Activated naive CD4-positive, alpha-beta T cell treated with anti-CD3 and anti-CD28 coated beads for 36 hours (primary cell): ENCODE data around the gene SMIM20. TPM values are rescaled to one million over a fixed set of nuclear protein-coding genes. Genes with fewer than 3 reads are reported as not detected.

ENCODE experiments used
- CTCF ChIA-PET: fragments of 350-600 bp; sonication (Branson Sonifier 250); formaldehyde crosslinking; loops from one replicate; lab custom pipeline; 2021; ENCODE audit warnings: antibody characterized with exemption; lab: Charles Lee
- DNase-seq: peaks from one replicate; pipeline ENCODE4 v3.0.0-alpha.2; 2020
- H3K27ac Mint-ChIP-seq: one replicate; pipeline ENCODE4 v1.8.0; 2021; ENCODE audit warnings: mild to moderate bottlenecking, mixed read lengths
- H3K27me3 Mint-ChIP-seq: one replicate; pipeline ENCODE4 v1.8.0; 2021; ENCODE audit warnings: low read depth, mixed read lengths
- H3K36me3 Mint-ChIP-seq: one replicate; pipeline ENCODE4 v1.8.0; 2021; ENCODE audit warnings: low read depth, mixed read lengths
- H3K4me1 Mint-ChIP-seq: one replicate; pipeline ENCODE4 v1.8.0; 2021; ENCODE audit warnings: low read depth, mixed read lengths
- H3K4me3 Mint-ChIP-seq: one replicate; pipeline ENCODE4 v1.8.0; 2021; ENCODE audit warnings: mild to moderate bottlenecking, moderate library complexity, mixed read lengths
- H3K9me3 Mint-ChIP-seq: one replicate; pipeline ENCODE4 v1.8.0; 2021; ENCODE audit warnings: mixed read lengths
- intact Hi-C: fragments of 100-400 bp; cut with micrococcal nuclease; formaldehyde crosslinking; loops from one replicate; pipeline ENCODE4 v1.15.1; 2023
- total RNA-seq, 2 experiments: library from RNA; stranded (reverse); gene quantifications; one replicate each; pipeline ENCODE4 v1.2.3, GENCODE V29; 2021

SMIM20 gene
- total RNA-seq, 2 experiments from 2014 or later, result 28.1 to 33.2 TPM

DNA sequence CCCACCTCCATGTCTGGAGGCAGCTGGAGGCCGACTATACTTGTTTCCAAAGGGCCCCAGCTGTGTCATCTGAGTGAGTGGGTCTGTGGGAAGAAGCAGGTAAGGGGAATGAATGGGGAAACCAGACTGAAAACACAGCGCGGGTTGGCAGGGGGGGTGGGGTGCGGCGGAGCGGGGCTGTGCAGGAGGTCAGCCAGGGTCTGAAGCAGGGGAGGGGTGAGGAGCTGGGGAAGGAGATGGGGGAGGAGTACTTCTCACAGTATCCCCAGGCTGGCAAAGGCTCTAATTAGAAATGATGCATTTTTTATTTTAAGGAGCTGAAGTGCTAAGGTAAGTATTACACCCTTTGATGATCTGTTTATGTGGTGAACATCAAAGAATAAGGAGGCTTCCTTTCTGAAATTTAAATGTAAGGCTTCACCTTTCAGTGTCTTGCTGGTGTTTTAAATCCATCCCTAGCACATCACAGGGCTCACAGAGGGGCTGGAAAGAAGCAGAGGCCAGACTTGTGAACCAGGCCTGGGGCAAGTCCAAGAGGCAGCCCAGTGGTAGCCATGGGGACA lies 37.5 kb downstream of the SMIM20 start:
- intact Hi-C loops, result no loop called here
- CTCF ChIA-PET, result interaction anchor here (1.3 kb wide), 1 partner anchor 36 kb away, joined by 5 read pairs; no protein-coding TSS in a partner anchor
- Mint-ChIP-seq H3K36me3 (no peaks in the 10 kb centered on the region), H3K9me3 (no peaks in the 10 kb centered on the region), H3K27ac (no peak overlapping the region), H3K27me3 (peaks cover 25% of the 10 kb centered on the region), H3K4me1 (peaks cover 12% of the 10 kb centered on the region), H3K4me3 (no peak overlapping the region)
- no peak for DNase-seq

DNA sequence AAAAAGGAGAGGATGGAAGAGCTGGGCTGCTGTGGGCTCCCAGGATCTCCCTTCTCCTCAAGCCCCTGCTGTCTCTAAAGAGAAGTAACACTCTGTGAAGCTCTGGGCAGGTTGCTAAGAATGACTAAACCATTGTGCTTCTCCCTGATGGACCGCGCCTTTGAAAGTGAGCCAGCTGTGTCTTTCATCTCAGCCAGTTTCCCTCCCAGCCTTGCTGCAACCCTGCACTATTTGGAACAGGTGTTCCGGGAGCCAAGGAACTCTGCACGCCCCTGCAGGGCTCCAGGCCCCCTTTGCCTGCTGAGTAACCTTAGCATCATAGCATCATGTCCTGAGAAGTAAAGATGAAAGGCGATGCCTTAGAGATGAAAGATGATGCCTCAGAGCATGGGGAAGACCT lies 39.7 kb downstream of the SMIM20 start:
- no peak overlapping the region for H3K4me3 Mint-ChIP-seq
- no peaks in the 10 kb centered on the region for H3K9me3 Mint-ChIP-seq
- peaks cover 22% of the 10 kb centered on the region for H3K27me3 Mint-ChIP-seq
- H3K27ac Mint-ChIP-seq, result no peak overlapping the region
- no peak for DNase-seq
- intact Hi-C loops, result no loop called here
- peaks cover 12% of the 10 kb centered on the region for H3K4me1 Mint-ChIP-seq
- CTCF ChIA-PET, result interaction anchor here (0.9 kb wide), 1 partner anchor 34 kb away, joined by 3 read pairs; no protein-coding TSS in a partner anchor
- H3K36me3 Mint-ChIP-seq, result no peaks in the 10 kb centered on the region

DNA sequence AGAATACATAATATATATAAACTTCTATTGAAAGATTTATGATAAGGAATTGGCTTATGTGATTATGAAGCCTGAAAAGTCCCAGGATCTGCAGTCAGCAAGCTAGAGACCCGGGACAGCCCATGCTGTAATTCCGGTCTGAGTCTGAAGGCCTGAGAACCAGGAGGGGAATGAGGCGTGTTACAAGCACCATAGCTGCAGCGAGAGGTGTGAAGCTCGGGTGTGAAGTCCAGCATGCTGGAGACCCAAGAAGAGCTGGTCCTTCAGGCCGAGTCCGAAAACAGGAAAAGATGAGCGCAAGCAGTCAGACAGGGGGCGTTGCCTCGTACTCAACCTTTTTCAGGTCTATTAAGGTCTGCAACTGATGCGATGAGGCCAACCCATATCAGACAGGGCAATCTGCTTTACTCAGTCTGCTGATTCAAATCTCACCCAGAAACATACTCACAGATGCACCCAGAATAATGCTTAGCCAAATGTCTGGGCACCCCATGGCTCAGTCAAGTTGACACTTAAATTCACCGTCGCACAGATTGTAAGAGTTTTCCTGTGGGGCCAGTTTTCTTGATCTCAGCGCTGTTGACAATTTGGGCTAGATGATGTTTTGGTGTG lies 40.4 kb downstream of the SMIM20 start:
- Mint-ChIP-seq H3K4me1 (peaks cover 12% of the 10 kb centered on the region), H3K36me3 (no peaks in the 10 kb centered on the region), H3K4me3 (no peak overlapping the region), H3K27ac (no peak overlapping the region), H3K9me3 (no peaks in the 10 kb centered on the region), H3K27me3 (peaks cover 19% of the 10 kb centered on the region)
- DNase-seq, result no peak
- CTCF ChIA-PET, result interaction anchor here (0.9 kb wide), 1 partner anchor 34 kb away, joined by 3 read pairs; no protein-coding TSS in a partner anchor
- intact Hi-C loops, result no loop called here

DNA sequence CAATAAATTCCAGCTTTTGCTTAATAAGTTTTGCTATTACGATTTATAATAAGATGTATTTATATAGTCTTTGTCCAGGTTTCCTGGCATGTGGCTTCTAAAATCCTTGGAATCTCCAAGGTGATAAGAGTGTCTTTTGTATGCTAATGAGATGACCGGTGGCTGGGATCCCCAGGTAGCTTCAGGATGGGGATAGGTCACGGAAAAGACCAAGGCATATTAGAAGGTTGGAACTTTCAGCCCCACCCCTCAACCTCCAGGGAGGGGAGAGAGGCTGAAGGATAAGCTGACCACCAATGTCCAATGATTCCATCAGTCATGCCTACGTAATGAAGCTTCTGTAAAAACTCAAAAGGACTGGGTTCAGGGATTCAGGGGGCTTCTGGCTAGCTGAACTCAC lies 41.7 kb downstream of the SMIM20 start:
- Mint-ChIP-seq H3K36me3 (no peaks in the 10 kb centered on the region), H3K4me3 (no peak overlapping the region), H3K27ac (no peak overlapping the region), H3K27me3 (peaks cover 11% of the 10 kb centered on the region), H3K4me1 (peaks cover 10% of the 10 kb centered on the region), H3K9me3 (no peaks in the 10 kb centered on the region)
- CTCF ChIA-PET, result interaction anchor here (0.8 to 1.0 kb wide), 2 partner anchors 375 to 424 kb away, joined by 3 to 4 read pairs; no protein-coding TSS in a partner anchor
- intact Hi-C loops, result no loop called here
- DNase-seq, result no peak

DNA sequence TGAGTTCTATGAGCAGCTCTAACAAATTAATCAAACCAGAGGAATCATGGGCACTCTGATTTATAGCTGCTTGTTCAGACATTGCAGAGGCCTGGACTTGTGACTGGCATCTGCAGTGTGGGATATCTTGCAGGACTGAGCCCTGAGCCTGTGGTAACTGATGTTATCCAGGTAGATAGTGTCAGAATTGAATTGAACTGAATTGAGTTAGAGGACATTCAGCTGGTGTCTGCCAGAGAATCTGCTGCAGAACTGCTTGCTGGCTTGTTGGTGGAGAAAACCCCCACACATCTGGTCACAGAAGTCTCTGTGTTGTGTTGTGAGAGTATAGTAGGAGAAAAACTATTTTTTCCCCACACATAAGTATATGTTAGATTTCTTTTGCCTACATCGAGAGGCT lies 42.2 kb downstream of the SMIM20 start:
- no peak overlapping the region for H3K4me3 Mint-ChIP-seq
- H3K4me1 Mint-ChIP-seq, result peaks cover 6% of the 10 kb centered on the region
- CTCF ChIA-PET, result interaction anchor here (1.0 kb wide), 1 partner anchor 375 kb away, joined by 4 read pairs; no protein-coding TSS in a partner anchor
- intact Hi-C loops, result no loop called here
- no peak overlapping the region for H3K27ac Mint-ChIP-seq
- no peaks in the 10 kb centered on the region for H3K9me3 Mint-ChIP-seq
- DNase-seq, result no peak
- no peaks in the 10 kb centered on the region for H3K36me3 Mint-ChIP-seq
- peaks cover 11% of the 10 kb centered on the region for H3K27me3 Mint-ChIP-seq

DNA sequence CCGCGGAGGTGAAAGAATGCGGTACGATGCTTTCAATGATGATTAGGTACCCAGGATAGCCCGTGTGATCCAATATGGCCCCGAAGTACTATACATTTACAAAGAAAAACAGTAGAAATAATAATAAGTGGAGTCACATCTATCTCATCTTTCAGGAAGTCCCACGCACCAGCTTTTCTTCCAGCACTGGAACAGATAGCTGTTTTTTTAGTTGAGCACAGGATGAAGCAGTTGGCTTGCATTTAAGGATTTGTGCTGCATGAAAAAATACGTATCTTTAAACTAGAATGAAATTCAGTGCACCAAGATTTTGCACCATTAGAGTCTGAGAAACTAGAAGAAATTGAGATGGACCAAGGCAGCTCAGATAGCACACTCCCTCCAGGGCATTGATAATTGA lies 44.1 kb downstream of the SMIM20 start:
- Mint-ChIP-seq H3K27ac (no peak overlapping the region), H3K4me3 (no peak overlapping the region), H3K4me1 (no peaks in the 10 kb centered on the region), H3K9me3 (no peaks in the 10 kb centered on the region), H3K36me3 (no peaks in the 10 kb centered on the region), H3K27me3 (peaks cover 5% of the 10 kb centered on the region)
- intact Hi-C loops, result no loop called here
- CTCF ChIA-PET, result no interaction called here
- no peak for DNase-seq

DNA sequence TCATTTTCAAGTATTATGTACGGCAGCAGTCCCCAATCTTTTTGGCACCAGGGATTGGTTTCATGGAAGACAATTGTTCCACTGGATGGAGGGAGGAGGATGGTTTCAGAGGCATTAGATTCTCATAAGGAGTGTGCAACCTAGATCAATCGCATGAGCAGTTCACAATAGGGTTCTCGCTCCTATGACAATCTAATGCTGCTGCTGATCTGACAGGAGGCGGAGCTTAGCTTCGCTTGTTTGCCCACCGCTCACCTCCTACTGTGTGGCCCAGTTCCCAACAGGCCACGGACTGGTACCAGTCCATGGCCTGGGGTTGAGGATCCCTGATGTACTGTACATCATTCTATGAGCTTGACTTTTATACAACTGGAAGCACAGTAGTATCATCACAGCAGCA lies 48.4 kb downstream of the SMIM20 start:
- CTCF ChIA-PET, result no interaction called here
- Mint-ChIP-seq H3K36me3 (no peaks in the 10 kb centered on the region), H3K27me3 (no peaks in the 10 kb centered on the region), H3K4me3 (no peak overlapping the region), H3K4me1 (no peaks in the 10 kb centered on the region), H3K9me3 (peaks cover 3% of the 10 kb centered on the region), H3K27ac (no peak overlapping the region)
- intact Hi-C loops, result no loop called here
- DNase-seq, result no peak

DNA sequence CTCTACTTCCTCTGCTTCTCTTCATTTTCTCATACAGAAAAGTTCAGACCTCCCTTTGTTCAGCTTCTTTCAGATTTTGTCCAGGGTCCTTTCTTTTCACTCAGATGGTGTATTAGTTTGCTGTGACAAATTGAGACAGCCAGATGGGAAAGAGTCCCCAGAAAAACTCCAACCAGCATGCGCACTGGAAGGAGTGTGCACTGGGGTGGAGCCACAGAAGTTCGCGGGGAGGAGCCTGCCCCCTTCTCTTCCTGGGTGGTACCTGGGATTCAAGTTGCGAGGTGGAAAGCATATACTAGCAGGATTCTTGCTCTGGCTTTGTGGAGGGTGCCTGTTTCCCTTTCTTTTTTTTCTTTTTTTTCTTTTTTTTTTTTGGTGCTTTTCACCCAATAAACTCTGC lies 51.6 kb downstream of the SMIM20 start:
- intact Hi-C loops, result no loop called here
- CTCF ChIA-PET, result no interaction called here
- no peak for DNase-seq
- Mint-ChIP-seq H3K27me3 (peaks cover 5% of the 10 kb centered on the region), H3K27ac (no peak overlapping the region), H3K36me3 (no peaks in the 10 kb centered on the region), H3K9me3 (peaks cover 3% of the 10 kb centered on the region), H3K4me3 (no peak overlapping the region), H3K4me1 (no peaks in the 10 kb centered on the region)

DNA sequence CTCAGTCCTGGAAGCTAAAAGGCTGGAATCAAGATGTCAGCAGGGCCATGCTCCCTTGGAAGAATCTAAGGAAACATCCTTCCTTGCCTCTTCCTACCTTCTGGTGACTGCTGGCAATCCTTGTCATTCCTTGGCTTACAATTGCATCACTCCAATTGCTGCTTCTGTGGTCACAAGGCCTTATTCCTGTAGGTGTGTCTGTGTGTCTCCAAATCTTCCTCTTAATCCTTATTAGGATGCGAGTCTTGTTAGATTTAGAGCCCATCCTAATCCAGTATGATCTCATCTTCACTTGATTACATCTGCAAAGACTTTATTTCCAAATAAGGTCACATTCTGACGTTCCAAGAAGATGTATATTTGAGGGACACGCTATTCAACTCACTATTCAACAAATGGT lies 52.2 kb downstream of the SMIM20 start:
- no peak overlapping the region for H3K4me3 Mint-ChIP-seq
- no peaks in the 10 kb centered on the region for H3K4me1 Mint-ChIP-seq
- no peaks in the 10 kb centered on the region for H3K36me3 Mint-ChIP-seq
- H3K27me3 Mint-ChIP-seq, result peaks cover 5% of the 10 kb centered on the region
- CTCF ChIA-PET, result no interaction called here
- H3K27ac Mint-ChIP-seq, result no peak overlapping the region
- intact Hi-C loops, result no loop called here
- DNase-seq, result no peak
- H3K9me3 Mint-ChIP-seq, result peaks cover 3% of the 10 kb centered on the region

DNA sequence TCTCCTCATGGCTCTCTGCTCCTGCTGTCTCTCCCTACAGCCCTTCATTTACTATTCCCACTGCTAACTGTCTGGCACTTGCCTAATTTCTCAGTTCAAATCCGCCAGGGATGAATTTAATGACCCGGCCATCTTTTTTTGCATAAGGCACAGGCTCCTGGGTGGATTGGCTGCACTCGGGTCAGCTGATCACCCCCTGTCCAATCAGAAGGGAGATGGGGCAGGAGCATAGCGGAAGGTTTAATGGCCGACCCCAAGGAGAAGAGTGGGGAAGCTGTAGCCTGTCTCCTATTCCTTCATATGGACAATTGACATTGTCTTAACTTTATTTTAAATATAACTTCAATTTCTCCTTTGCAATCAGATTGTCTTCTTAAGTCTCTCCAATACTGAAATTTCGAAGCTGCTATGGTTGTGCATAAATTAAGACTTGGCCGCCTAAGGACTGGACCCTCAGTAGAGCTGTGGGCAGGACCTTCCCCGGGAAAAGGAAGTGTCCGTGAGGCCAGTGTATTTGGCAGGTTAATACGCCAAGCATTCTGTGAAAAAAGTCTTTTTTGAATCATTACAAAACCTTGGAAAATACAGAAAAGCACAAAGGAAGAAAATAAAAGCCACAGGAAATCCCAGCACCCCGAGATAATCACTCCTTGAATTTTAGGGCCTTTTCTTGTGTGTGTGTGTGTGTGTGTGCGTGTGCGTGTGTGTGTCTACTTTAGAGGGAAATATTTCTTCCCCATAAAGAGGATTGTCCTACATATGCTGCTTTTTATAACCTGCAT lies 55.5 kb downstream of the SMIM20 start:
- CTCF ChIA-PET, result interaction anchor here (0.6 to 1.1 kb wide), 4 partner anchors 19 to 489 kb away, joined by 3 to 5 read pairs (median 3); no protein-coding TSS in a partner anchor
- Mint-ChIP-seq H3K36me3 (no peaks in the 10 kb centered on the region), H3K27ac (no peak overlapping the region), H3K9me3 (no peaks in the 10 kb centered on the region), H3K4me3 (no peak overlapping the region), H3K27me3 (peaks cover 5% of the 10 kb centered on the region), H3K4me1 (no peaks in the 10 kb centered on the region)
- no peak for DNase-seq
- intact Hi-C loops, result no loop called here

DNA sequence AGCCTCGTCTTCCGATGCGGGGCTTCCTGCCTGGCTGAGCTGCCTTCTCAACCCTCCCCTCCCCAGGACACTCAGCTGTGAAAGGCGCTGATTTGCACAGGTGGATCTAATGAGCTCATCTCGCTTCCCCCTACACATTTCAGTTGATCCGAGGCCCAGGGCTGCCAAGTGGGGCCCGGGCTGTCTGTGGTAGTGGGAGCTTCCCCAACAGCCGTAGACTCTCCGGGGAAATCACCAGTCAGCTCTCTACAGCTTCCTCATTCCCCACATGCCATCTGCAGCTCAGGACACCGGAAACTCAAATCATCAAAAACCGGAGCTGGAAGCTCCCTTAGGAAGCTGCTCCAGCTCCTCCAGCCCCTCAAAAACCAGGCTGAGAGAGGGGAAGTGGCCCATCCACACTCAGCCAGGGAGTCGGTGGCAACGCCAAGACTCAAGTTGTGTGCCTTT lies 56.2 kb downstream of the SMIM20 start:
- no peak for DNase-seq
- Mint-ChIP-seq H3K9me3 (no peaks in the 10 kb centered on the region), H3K4me3 (no peak overlapping the region), H3K4me1 (no peaks in the 10 kb centered on the region), H3K27ac (no peak overlapping the region), H3K36me3 (no peaks in the 10 kb centered on the region), H3K27me3 (peaks cover 5% of the 10 kb centered on the region)
- intact Hi-C loops, result no loop called here
- CTCF ChIA-PET, result interaction anchor here (0.6 to 1.1 kb wide), 2 partner anchors 18 to 1548 kb away, joined by 3 to 5 read pairs; no protein-coding TSS in a partner anchor

DNA sequence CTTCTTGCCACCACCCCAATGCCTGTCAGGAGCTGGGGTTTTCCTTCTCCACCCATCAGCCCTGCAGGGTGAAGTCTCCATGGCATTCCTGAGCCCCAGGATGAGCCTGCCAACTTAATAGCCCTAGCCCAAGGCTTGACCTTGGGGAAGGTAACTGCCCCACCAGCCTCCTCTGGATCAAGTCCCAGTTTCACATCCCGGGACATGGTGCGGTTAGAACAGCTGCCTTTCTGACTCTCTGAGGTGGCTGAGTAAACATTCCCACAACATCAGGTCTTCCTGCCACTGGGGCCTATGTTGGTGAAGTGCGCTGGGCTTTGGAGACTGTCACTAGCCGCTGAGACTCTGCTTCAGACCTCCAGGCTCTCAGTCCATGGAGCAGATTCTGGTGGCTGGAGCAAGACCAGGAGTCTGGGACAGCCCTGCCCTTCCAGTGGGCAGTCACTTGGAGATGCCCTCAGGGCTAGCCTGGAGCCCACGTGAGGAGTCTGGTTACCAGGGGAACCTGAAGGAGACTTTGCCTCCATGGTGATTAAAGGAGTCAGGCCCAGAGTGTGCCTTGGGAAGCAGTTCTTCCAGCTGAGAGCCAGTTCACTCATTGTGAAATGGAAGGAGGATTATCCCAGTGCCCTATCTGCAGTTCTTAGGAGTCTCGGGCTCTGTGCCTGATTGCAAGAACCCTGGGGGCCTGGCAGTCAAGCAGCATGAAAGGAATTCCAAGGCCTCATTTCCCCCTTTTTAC lies 56.8 kb downstream of the SMIM20 start:
- H3K4me1 Mint-ChIP-seq, result no peaks in the 10 kb centered on the region
- no peak for DNase-seq
- no peak overlapping the region for H3K27ac Mint-ChIP-seq
- CTCF ChIA-PET, result interaction anchor here (0.6 to 1.1 kb wide), 2 partner anchors 17 to 1548 kb away, joined by 3 to 5 read pairs; no protein-coding TSS in a partner anchor
- H3K9me3 Mint-ChIP-seq, result no peaks in the 10 kb centered on the region
- H3K4me3 Mint-ChIP-seq, result no peak overlapping the region
- peaks cover 7% of the 10 kb centered on the region for H3K27me3 Mint-ChIP-seq
- intact Hi-C loops, result no loop called here
- H3K36me3 Mint-ChIP-seq, result no peaks in the 10 kb centered on the region
